ENCODE results near the gene OR2S2.
A peak's percentile ranks its signal among the peaks of the same experiment; 100 is the strongest.
"Not testable (repeated sequence)": the region's sequence is repeated elsewhere in the genome, so short reads cannot be mapped to it uniquely, and the experiment has no call there.

OR2S2 gene

DNA sequence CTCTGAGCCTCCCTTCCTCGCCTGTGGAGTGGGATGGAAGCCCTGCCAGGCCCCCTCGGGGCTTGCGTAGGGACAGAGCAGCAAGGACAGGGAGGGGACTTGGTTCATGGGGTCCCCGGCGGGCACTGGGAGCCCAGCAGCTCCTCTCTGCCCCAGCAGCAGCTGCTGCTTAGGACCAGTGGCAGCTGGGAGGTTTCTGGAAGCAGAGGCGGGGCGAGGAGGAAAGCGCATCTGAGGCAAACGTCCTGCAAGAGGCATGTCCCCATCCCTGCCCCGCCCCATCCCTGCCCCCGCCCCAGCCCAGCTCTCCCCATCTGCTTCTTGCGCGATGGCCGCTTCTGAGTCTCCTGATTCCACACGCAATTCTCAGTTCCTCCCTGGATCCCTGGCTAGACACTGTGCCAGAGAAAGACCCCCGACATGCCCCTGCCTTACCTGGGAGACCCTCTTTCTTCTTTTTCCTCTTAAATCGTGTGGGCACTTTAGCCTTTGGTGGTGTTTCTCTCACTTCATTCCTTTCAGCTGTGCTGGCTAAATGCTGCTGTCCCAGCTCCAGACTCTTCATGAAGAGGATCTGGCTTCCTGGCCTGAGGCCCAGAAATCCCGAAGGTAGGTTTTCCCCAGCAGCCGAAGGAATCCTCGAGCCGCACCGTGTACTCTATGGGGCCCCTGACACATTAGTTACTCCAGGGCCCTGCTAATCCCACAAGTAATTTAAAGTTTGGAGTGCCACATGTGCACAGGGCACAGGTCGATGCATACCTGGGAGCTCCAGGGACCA lies 4.4 kb upstream of the OR2S2 start:
- DNase-seq = peak; percentile 86

DNA sequence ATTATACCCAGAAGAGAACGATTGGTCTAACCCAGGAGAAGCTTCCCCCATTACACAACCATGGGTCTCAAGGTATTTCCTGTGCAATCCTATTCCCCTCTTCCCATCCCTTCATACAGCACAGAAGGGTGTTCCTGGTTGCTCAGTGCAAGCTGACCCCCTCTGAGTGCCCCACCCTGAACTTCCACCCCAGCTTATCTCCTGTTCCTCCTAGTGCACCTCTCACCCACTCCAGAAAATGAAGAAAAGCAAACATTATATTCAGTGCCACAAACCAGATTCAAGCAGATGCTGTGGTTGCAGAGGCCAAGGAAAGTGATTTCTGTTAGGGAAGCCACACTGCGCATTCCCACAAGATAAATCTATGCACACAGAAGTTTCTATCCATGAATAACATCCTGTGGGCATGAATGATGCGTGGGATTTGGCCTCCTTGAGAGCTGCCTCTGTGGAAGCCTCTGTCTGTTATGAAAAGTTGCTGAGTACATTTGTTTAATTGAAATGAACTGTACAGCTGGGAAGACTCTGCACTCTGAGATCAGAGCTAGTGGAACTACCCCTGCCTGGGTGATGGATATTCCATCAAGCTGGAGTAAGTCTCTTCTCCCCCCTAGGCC lies 2.2 kb upstream of the OR2S2 start:
- no peak for DNase-seq

DNA sequence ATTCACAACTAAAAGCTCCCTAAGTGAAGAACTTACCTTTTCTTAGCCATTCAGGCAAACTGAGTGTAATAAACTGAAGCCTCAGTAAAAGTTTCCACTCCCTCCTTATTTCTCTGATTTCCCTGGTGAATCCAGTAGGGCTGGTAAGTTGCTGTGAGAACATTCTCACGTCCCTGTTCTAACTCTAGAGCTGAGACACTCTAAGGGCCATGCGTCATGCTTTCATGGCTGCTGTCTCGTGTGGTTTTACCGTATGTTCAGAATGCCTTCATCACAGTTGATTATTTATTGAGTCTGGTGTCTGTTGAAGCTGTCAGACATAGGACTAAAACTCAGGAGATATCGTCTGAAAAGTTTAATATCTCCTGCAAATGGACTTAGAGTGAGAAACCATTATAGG lies 1.3 kb downstream of the OR2S2 start:
- DNase-seq = no peak

DNA sequence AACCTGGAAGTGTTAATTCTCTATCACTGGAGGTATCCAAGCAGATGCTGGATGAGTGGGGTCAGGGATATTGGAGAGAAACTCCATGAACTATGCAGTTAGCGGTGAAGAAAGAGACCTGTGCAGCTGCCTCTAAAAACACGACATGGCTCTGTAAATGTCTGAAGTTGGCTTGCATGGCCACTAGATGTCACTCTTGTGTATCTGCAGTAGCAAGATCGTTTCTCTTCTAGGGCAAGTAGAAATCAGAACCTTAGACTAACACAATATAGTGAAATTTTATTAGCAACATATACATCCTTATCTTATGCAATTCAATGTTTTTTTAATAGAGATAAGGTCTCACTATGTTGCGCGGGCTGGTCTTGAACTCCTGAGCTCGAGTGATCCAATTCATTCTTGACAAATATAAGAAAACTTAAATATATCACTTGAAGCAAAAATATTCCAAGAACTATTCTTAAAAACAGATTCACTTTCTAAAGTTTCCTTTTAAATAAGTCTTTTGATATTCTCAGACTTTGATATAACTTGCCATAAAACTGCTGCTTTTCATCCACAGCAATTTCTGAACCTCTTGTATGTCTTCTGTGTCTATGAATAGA lies 2.9 kb downstream of the OR2S2 start:
- peak; percentile 80 for DNase-seq

DNA sequence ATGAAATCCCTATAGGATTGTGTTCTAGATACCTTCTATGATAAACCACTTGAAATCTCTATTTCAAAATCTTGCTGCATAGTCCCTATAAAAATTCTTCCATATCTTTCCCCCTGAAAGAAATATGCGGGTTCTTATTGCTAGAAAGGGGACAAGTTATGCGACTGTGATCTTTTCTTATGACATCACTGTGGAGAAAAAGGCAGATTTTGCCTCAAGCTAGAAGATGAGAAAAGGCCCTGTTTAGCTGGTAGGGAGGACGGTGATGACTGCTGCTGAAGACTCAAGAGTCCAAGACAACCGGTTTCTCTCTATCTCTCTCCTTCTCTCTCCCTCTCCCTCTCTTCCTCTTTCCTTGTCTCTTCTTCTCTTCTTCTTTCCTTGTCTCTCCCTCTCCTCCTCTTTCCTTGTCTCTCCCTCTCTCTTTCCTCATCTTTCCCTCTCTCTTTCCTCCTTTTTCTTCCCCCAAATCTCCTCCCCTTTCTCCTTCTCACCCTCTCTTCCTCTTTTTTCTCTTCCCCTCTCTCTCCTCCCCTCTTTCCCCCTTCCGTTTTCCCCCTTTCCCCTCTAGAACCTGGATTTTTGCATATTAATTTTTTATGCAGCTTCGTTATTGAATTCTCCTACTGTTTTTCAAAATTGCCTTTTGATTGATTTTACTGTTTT lies 5.3 kb downstream of the OR2S2 start:
- no peak for DNase-seq

DNA sequence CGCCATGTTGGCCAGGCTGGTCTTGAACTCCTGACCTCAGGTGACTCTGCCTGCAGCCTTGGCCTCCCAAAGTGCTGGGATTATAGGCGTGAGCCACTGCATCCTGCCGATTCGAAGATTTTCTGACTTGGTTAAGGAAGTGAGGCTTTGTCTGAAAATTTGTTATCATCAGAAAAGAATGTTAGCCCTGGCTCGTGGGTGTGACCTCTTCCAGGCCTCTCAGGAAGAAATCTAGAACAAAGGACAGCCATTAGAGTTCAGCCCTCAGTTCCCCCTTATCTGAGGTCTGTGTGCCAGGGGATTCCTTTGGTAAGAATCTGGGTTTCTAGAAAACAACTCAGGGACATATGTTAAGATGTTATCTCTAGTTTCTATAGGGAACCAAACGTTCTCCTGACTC lies 6.2 kb downstream of the OR2S2 start:
- peak; percentile 69 for DNase-seq

DNA sequence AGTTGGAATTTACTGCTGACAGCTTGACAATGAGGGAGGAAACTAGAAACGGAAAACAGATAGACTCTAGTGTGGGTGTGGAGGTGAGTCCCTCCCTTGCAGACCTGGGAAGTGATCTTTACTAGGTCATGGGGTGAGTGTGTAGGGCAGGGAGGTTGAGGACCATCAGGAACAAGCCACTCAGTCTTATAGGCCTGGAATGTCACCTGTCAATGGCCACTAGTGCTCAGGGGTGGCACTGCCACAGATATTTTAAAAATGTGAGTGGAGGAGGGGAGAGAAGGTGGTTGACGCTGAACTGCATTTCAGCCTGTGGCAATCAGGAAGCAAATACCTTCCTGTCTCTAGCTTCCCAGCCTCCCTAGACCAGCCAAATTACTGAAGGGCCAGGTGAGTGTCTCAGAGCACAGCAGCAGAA lies 9.0 kb downstream of the OR2S2 start:
- peak; percentile 87 for DNase-seq

DNA sequence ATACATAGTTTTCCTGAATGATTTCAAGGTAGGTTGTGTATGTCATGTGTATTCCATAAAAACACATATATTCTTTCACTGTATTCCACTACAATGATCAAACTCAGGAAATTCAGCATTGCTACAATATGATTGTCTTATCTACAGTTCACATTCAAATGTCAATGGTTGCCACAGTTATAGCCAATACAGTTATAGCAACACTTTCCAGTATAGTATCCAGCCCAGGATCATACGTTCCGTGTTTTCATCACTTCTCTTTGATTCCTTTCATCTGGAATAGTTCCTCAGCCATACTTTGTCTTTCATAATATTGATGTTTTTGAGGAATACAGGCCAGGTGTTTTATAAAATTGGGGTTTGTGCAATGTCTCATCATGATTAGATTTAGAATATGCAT lies 9.5 kb downstream of the OR2S2 start:
- no peak for DNase-seq

DNA sequence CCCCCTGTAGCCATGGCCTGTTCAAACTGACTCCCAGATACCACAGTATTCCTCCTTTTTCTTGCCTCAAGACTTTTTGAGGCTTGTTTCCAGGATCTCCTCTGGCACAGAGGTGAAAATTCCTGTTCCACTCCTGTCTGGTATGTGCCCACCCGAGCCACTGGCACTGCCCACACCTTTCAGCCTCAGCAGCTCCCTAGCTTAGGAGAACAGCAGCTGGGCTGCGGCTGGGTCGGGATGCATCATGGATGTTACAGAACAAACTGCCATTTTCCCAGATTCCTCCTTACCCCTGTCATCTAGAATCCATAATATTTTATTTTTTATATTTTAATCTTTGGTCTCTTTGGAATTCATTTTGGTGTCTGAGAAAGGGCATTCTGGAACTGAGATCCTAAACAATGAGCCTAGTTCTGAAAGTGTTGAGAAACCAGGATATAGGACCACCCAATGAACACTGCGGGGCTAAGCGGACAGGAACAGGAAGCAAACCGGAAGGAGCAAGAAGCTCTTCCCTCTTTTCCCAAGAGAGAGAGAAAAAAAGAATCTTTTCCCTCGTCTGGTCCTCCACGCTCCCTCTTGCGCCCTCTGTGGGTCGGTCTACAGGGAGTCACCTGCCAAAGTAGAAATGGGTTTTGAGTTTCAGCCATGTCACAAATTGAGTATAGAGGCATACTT lies 12.5 kb downstream of the OR2S2 start:
- DNase-seq = peak; percentile 86

DNA sequence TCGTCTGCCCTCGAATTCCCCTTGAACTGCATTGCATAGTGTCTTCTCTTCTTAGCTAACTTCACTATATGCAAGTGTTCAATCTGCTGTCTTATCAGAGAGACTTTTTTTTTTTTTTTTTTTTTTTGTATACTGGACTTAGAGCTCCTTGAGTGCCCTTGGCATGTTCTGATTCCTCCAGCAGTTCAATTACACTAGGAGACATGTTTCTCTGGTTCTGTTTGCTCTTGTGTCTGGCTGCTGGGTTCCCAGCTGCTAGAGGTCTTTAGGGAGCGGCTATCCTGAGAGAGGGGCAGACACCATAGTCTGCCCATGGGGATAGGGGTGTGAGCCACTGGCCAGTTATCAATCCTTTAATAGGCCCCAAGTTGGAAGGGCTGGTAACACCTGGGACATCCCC lies 13.1 kb downstream of the OR2S2 start:
- no peak for DNase-seq

DNA sequence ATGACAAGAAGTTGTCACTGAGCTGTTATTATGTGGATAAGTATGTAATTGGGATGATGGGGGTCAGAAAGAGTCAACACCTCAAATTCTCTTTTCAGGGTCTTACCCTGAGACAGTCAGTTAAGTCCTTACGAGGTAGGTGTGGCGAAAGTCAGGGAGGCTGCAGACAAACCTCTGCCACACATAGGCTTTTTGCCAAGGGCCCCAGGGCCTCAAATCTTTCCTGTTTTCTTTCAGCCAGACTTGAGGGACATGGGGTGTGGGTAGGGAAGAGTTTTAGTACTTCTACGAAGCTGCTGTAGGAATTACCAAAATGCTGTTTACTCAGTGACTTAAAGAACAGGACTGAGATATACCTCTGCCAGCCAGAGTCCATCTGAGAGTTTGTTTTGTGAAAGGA lies 13.8 kb downstream of the OR2S2 start:
- DNase-seq = no peak

DNA sequence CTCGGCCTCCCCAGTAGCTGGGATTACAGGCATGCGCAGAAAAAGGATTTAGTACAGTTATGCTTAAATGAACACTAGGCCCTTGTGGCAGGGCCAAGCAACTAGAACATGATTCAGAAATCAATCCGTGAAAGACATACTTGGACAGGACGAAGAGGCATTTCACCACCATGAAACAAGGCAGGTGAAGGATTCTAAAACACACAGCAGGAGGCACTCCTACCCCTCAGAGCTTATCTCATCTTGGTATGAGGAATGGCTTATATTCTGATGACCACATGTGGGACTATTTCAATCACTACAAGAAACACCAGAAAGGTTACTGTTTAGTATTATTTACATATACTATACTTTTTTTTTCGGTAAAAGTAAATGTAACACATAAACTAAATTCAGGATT lies 15.7 kb downstream of the OR2S2 start:
- DNase-seq = no peak

DNA sequence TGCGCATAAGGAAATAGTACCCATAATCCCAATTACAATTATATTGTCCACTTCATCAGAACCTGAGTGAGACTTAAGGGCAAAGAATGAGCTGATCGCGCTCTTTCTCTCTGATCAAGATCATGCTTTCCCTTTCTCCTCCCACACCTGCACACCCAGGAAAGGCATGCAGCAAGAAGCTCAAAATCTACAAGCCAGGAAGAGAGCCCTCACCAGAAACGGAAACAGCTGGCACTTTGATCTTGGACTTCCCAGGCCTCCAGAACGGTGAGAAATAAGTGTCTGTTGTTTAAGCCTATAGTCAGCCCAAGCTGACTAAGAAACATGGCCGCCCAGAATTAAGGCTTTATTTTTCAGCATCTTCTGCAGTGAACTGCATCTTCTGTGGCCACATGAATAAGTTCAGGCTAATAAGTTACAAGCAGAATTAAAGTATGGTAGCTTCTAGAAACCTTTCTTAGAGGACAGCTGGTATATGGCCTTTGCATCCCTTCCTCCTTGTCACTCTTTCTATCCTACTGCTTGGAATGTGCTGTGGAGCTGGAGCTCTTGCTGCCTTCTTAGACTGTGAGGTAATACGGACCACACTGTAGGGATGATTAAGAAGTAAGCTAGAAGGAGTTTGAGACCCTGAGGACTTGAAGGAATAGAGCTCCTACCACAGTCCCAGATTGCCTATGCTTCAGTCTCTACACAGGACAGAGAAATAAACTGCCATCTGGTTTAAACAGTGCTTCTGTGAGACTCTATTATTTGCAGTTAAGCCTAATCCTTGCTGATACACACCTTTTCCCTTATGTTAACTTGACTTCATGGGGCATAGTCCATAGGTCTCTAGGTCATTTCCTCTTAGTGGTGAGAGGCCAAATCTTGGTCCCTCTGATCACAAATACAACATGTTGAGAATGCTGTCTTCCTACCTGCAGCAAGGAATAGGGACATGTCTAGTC lies 17.2 kb downstream of the OR2S2 start:
- DNase-seq = no peak

DNA sequence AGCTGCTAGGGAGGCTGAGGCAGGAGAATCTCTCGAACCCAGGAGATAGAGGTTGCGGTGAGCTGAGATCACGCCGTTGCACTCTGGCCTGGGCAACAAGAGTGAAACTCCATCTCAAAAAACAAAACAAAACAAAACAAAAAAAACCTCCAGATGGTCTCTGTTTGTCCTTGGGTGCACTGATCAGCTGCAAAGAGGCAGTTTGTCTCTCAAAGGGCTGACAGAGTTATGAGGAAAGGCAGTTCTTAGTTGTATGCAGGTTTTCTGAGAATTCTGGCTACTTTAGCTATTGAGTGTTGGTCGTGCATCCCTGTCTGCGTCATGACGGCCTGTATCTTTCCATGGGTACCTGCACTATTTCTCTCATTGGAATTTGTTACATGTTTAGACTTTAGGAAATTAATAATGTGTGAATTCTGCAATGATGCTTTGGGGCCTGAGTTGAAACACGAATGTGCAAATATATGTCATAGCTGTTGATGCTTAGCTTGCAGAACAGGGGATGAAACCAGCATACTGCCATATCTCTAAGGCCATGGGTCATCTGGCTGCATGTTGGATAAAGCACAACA lies 18.2 kb downstream of the OR2S2 start:
- DNase-seq = no peak

DNA sequence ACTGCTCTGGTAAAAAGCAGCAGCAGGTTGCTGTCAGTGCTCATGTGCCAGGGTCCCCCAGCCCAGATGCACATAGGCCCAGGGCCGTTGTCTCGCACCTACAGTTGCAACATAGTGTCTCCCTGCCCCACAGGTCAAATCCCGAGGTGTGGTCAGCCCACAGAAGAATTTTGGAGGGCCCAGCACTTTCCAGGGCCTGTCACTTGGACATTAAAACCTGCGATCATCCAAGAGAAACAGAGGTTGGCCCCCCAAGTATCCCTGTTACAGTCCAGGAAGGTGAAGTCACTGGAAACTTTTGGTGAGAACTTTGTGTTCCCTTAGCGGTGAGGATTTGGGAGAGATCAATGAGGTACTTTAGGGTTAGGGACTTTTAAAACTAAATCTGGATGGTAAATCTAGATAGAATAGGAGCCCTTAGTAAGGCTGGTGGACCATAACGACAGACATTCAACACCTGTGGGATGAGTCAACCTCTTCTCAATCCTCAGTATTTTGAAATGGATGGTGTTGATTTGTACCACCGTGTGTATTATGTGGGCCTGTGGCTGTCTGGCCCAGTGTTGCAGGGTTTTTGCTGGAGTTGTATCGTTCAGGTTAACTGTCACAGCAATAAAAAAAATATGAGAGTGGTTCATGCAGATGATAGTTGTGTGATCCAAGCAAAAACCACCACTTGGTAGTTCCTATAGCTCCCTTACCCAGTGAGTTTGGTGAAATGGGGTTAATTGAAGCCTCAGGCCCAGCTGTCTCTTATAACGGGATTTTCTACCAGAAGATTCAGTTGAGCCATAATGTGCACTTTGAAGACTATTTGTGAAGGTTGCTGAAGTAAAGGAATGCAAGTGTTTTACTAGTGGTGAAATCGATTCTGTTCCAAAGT lies 19.2 kb downstream of the OR2S2 start:
- DNase-seq = no peak

DNA sequence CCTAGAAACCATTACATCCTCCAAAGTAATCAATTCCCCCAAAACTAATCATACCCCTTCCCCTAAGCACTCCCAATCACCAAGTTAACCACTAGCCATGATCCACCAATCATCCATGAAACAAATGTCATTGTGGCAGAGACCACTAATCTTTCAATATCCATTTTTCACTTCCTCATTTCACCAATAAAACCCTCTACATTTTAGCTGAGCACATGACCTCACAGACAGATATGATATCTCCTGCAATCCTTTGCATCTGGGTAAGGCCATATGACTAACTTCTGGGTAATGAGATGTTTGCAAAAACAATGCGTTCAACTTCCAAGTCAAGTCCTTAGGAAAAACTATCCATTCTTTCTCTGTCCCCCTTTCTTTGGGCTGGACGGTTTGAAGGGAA lies 20.7 kb downstream of the OR2S2 start:
- DNase-seq = no peak

DNA sequence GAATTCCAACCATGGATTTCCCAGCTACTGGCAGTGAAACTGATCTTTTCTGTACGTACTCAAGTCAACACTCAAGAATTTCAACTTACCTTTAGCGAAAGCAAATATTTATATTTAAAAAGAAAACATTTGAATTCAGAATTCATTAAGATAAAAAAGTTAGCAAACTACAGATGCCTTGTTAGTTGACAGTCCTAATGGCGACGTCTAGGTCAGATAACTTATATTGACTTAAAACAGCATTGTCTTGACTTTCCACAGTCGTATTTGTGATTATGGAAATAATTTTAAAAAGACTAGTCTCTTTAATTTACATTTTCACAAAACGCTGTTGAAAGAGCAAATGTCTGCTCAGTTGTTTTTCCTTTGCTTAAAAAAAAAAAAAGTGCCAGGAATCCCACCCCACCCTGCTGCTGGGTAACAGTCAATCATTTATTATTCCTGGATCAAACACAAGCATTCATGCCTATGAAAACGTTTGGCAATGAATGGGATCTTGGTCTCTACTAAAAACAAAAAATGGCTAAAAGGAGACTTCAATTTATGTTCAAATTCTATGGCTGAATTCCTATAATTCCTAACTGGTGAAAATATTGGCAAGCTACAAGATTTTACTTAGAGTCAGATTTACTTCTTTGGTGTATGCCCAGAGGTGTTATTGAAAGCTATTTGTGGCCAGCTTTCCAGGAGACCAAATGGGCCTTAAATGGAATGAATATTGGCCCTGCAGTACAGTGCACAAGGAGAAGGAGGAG lies 22.0 kb downstream of the OR2S2 start:
- DNase-seq = no peak

DNA sequence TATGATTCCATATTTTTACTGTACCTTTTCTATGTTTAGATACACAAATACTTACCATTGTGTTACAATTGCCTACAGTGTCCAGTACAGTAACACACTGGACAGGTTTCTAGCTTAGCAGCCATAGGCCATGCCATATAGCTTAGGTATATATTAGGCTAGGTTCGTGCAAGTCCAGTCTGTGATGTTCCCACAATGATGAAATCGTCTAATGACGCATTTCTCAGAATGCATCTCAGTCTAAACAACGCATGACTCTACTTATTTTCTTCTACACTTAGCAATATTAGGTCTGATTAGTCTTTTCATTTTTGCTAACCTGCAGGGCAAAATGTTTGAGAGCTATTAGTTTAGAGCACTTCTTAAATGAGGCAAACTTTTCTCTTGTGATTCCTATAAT lies 22.7 kb downstream of the OR2S2 start:
- no peak for DNase-seq

DNA sequence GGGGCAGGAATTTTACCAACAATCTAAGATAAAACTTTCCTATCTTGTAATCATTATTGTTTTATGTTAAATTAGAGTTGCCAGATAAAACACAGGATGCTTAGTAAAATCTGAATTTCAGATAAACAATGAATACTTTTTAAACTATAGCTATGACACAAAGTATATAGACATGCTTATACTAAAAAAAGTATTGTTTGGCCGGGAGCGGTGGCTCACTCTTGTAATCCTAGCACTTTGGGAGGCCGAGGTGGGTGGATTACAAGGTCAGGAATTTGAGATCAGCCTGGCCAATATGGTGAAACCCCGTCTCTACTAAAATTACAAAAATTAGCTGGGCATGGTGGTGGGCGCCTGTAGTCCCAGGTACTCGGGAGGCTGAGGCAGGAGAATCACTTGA lies 23.9 kb downstream of the OR2S2 start:
- DNase-seq = not testable (repeated sequence)

DNA sequence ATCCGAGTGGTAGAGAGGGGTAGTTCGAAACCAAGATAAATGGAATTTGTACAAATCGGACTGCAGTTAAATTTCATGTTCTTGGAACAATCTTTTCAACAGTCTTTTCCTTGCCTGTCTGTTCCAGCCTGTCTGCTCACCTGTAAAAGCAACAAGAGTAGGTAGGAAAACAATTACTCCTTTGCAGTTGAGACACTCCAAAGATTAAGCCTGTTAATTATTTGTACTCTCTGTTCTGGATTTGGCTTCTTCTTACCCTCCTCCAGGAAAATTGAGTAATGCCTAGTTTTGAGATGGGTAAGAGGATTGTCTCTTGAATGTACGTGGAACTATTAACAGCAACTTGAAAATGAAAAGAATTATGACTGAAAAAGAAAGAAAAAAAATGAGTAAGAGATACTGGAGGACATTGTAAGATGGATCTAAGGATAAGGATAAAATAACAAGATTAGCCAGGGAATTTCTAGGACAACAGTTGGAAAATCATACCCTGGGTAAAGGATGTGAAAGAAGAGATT lies 24.3 kb downstream of the OR2S2 start:
- DNase-seq = no peak
